NCI-H446 (cell line): ENCODE data around the gene HCAR1.
"Not testable (repeated sequence)": the region's sequence is repeated elsewhere in the genome, so short reads cannot be mapped to it uniquely, and the experiment has no call there.

ENCODE experiments used
- DNase-seq, 2 experiments: peaks; one replicate each; lab custom pipeline; 2025; lab: John Stamatoyannopoulos, UW

Gene HCAR1

GRCh38 chr12:122721057-122721545 is 9.5 kb downstream of the HCAR1 start:
- DNase-seq, result no peak

- DNase-seq, result peak in 1 of 2 experiments; percentile 11
Measured at GRCh38 chr12:122716658-122717057, 14.0 kb downstream of the HCAR1 start, which contains the start of gene HCAR3. TSS of gene HCAR3 (minus strand) at chr12:122716811. CDS start at chr12:122716737, 74 bp downstream.

GRCh38 chr12:122715211-122715610 is 15.4 kb downstream of the HCAR1 start:
- not testable (repeated sequence) for DNase-seq

GRCh38 chr12:122713491-122714188 is 17.0 kb downstream of the HCAR1 start:
- not testable (repeated sequence) for DNase-seq

- not testable (repeated sequence) for DNase-seq
Measured at GRCh38 chr12:122711266-122711665, 19.4 kb downstream of the HCAR1 start.

GRCh38 chr12:122710341-122710740 is 20.3 kb downstream of the HCAR1 start:
- DNase-seq, result not testable (repeated sequence)

- not testable (repeated sequence) for DNase-seq
Measured at GRCh38 chr12:122709287-122709686, 21.4 kb downstream of the HCAR1 start.

- not testable (repeated sequence) for DNase-seq
Measured at GRCh38 chr12:122703841-122704240, 26.8 kb downstream of the HCAR1 start.

GRCh38 chr12:122702890-122703611 is 27.6 kb downstream of the HCAR1 start, which contains the start of gene HCAR2:
TSS of gene HCAR2 (minus strand) at chr12:122703357. CDS start at chr12:122703283, 74 bp downstream.
- peak in 1 of 2 experiments; percentile 27 for DNase-seq

GRCh38 chr12:122701481-122701880 is 29.2 kb downstream of the HCAR1 start:
- DNase-seq, result not testable (repeated sequence)

GRCh38 chr12:122700038-122700710 is 30.5 kb downstream of the HCAR1 start:
- not testable (repeated sequence) for DNase-seq

GRCh38 chr12:122696922-122697321 is 33.7 kb downstream of the HCAR1 start:
- not testable (repeated sequence) for DNase-seq

- DNase-seq, result no peak
Measured at GRCh38 chr12:122691566-122691965, 39.1 kb downstream of the HCAR1 start.

GRCh38 chr12:122688291-122688690 is 42.4 kb downstream of the HCAR1 start:
- no peak for DNase-seq

GRCh38 chr12:122687086-122687485 is 43.6 kb downstream of the HCAR1 start:
- no peak for DNase-seq

GRCh38 chr12:122686538-122686937 is 44.1 kb downstream of the HCAR1 start:
- DNase-seq, result no peak

- no peak for DNase-seq
Measured at GRCh38 chr12:122684297-122684813, 46.3 kb downstream of the HCAR1 start.

GRCh38 chr12:122681814-122682213 is 48.8 kb downstream of the HCAR1 start:
- DNase-seq, result no peak

- not testable (repeated sequence) for DNase-seq
Measured at GRCh38 chr12:122680989-122681388, 49.7 kb downstream of the HCAR1 start.

- not testable (repeated sequence) for DNase-seq
Measured at GRCh38 chr12:122676781-122677180, 53.9 kb downstream of the HCAR1 start.
